OCI-LY7 (cell line): Measurements from ENCODE around the gene SPAG4. TPM values are rescaled to one million over a fixed set of nuclear protein-coding genes. Genes with fewer than 3 reads are reported as not detected.

Experiments
- BruUV-seq: library from RNA; stranded (reverse); fragments of 400-500 nt; replicated peaks from 2 replicates; lab custom pipeline; 2021; lab: Mats Ljungman, UMichigan
- CTCF ChIA-PET: fragments of 300-600 bp; sonication (Branson Sonifier 250); formaldehyde crosslinking; loops from one replicate; lab custom pipeline; 2022; ENCODE audit warnings: antibody characterized with exemption; ENCODE audit not compliant: unreplicated experiment; lab: Charles Lee
- POLR2A ChIA-PET: fragments of 300-600 bp; sonication (Branson Sonifier 250); formaldehyde crosslinking; loops from one replicate; lab custom pipeline; 2022; ENCODE audit warnings: antibody characterized with exemption; lab: Charles Lee
- DNase-seq: peaks from one replicate; pipeline ENCODE4 v3.0.0-alpha.2; 2015; ENCODE audit warnings: low spot score
- H2AFZ ChIP-seq: fragments of 200-600 bp; sonication (generic), shearing (Covaris generic); 2 replicates; pipeline ENCODE4 v1.6.1; 2014; ENCODE audit warnings: mild to moderate bottlenecking, antibody characterized with exemption, low read length, moderate library complexity
- H3K27ac ChIP-seq: fragments of 200-600 bp; sonication (generic); 2 replicates; pipeline ENCODE4 v1.5.1; 2014; ENCODE audit warnings: mixed run types, low read depth, mild to moderate bottlenecking, moderate library complexity, low read length, inconsistent platforms; ENCODE audit not compliant: poor library complexity, severe bottlenecking
- H3K36me3 ChIP-seq: fragments of 200-600 bp; sonication (generic); 2 replicates; pipeline ENCODE4 v1.6.1; 2014; ENCODE audit warnings: mild to moderate bottlenecking, antibody characterized with exemption, low read length, moderate library complexity, mixed read lengths; ENCODE audit not compliant: insufficient read depth
- H3K4me1 ChIP-seq: fragments of 200-600 bp; sonication (generic); 2 replicates; pipeline ENCODE4 v1.5.1; 2014; ENCODE audit warnings: mild to moderate bottlenecking, low read length; ENCODE audit not compliant: insufficient read depth, poor library complexity, severe bottlenecking
- H3K4me2 ChIP-seq: fragments of 200-600 bp; sonication (generic); 2 replicates; pipeline ENCODE4 v1.6.1; 2014; ENCODE audit warnings: mild to moderate bottlenecking, low read length
- H3K4me3 ChIP-seq: fragments of 200-600 bp; sonication (generic); 2 replicates; pipeline ENCODE4 v1.5.1; 2014; ENCODE audit warnings: mild to moderate bottlenecking, low read depth, low read length; ENCODE audit not compliant: poor library complexity, severe bottlenecking
- H3K79me2 ChIP-seq: fragments of 200-600 bp; sonication (generic); 2 replicates; pipeline ENCODE4 v1.6.1; 2016; ENCODE audit warnings: low read depth, mild to moderate bottlenecking, low read length, moderate library complexity, mixed read lengths; ENCODE audit not compliant: insufficient read depth
- H3K9me2 ChIP-seq: fragments of 200-600 bp; sonication (generic); 2 replicates; pipeline ENCODE4 v1.6.1; 2016; ENCODE audit warnings: mild to moderate bottlenecking, low read length, mixed read lengths; ENCODE audit not compliant: insufficient read depth
- H3K9me3 ChIP-seq: fragments of 200-600 bp; sonication (generic); 2 replicates; pipeline ENCODE4 v1.6.1; 2014; ENCODE audit warnings: mild to moderate bottlenecking, mixed run types, low read length, mixed read lengths
- H4K20me1 ChIP-seq: fragments of 200-600 bp; sonication (generic); 2 replicates; pipeline ENCODE4 v1.6.1; 2014; ENCODE audit warnings: mild to moderate bottlenecking, antibody characterized with exemption, low read length, moderate library complexity, mixed read lengths; ENCODE audit not compliant: insufficient read depth
- CTCF ChIP-seq: fragments of 200-600 bp; sonication (generic); conservative IDR thresholded peaks from 2 replicates; pipeline ENCODE4 v1.5.1; 2014; ENCODE audit warnings: mild to moderate bottlenecking, antibody characterized with exemption, low read length, moderate library complexity, mixed read lengths
- EZH2phosphoT487 ChIP-seq: fragments of 200-600 bp; sonication (generic); IDR thresholded peaks from 2 replicates; pipeline ENCODE4 v1.6.1; 2018; ENCODE audit warnings: low read depth, borderline replicate concordance, mild to moderate bottlenecking, mixed run types, antibody characterized with exemption, low read length, moderate library complexity, mixed read lengths
- intact Hi-C: fragments of 100-400 bp; cut with micrococcal nuclease; formaldehyde crosslinking; loops from one replicate; pipeline ENCODE4 v1.10.0; 2022; ENCODE audit not compliant: unreplicated experiment
- total RNA-seq, 2 experiments: library from RNA; depleted of rRNA in 1 of 2; stranded (reverse); fragments of >200 nt in 1 of 2; shearing (Covaris generic) in 1 of 2; gene quantifications; 2 replicates each; pipeline ENCODE4 v1.2.3, GENCODE V29; 2014 to 2022

Gene SPAG4
- total RNA-seq, 2 experiments from 2014 or later, result 24.7 to 64.2 TPM

DNA sequence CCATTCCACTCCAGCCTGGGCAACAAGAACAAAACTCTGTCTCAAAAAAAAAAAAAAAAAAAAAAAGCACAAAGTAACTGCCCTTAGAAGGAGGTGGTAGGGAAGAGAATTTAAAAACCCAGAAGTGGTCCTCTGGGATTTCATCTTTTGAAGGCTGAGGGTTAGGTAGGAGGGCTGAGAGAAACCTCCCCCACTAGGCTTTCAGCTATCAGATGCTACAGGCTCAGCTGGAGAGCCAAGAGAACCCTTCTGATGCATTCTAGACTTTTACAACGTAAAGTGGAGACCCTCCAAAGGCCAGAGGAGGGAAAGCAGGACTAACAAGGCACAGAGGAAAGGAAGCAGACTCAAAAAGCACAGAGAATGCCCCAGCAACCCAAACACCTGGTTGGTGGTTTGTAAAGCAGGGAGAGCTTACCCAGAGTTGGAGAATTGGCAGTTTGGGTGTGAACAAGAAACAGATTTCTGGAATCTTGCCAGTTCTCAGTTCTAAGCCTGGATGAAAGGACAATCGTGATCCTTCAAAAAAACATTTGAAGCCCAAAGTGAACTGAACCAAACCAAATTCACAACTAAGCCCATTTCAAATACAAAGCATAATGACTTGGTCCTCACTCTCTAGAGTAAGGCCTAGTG, 23.2 kb upstream of the SPAG4 start:
- no peaks in the 10 kb centered on the region for H3K9me3 ChIP-seq
- no peaks in the 10 kb centered on the region for H3K79me2 ChIP-seq
- CTCF ChIA-PET, result no interaction called here
- intact Hi-C loops, result no loop called here
- H3K4me1 ChIP-seq, result peaks cover 8% of the 10 kb centered on the region
- no TSS peak for BruUV-seq
- TF ChIP-seq EZH2phosphoT487 (no peak), CTCF (no peak)
- no peak overlapping the region for H3K27ac ChIP-seq
- H3K4me2 ChIP-seq, result 0 out of 2 replicates have a peak overlapping the region, but pooled peaks have one; percentile 10
- H3K36me3 ChIP-seq, result no peaks in the 10 kb centered on the region
- no peak overlapping the region for H3K4me3 ChIP-seq
- no peaks in the 10 kb centered on the region for H4K20me1 ChIP-seq
- H3K9me2 ChIP-seq, result no peaks in the 10 kb centered on the region
- no peak for DNase-seq
- POLR2A ChIA-PET, result interaction anchor here (0.6 to 0.7 kb wide), 4 partner anchors 28 to 515 kb away, joined by 3 to 4 read pairs (median 4); partner anchors contain the start of gene PHF20
- peak overlapping the region; percentile 40 for H2AFZ ChIP-seq

GRCh38 chr20:35595456-35595855, 20.2 kb upstream of the SPAG4 start:
- ChIA-PET CTCF (no interaction called here), POLR2A (no interaction called here)
- no TSS peak for BruUV-seq
- no peaks in the 10 kb centered on the region for H3K9me2 ChIP-seq
- H3K27ac ChIP-seq, result no peak overlapping the region
- H3K36me3 ChIP-seq, result no peaks in the 10 kb centered on the region
- peaks cover 8% of the 10 kb centered on the region for H3K4me1 ChIP-seq
- H3K79me2 ChIP-seq, result no peaks in the 10 kb centered on the region
- H3K4me3 ChIP-seq, result no peak overlapping the region
- H4K20me1 ChIP-seq, result no peaks in the 10 kb centered on the region
- H3K4me2 ChIP-seq, result no peak overlapping the region
- no peaks in the 10 kb centered on the region for H3K9me3 ChIP-seq
- no peak overlapping the region for H2AFZ ChIP-seq
- intact Hi-C loops, result no loop called here
- no peak for DNase-seq
- no peak for TF ChIP-seq EZH2phosphoT487
- no peak for TF ChIP-seq CTCF

DNA sequence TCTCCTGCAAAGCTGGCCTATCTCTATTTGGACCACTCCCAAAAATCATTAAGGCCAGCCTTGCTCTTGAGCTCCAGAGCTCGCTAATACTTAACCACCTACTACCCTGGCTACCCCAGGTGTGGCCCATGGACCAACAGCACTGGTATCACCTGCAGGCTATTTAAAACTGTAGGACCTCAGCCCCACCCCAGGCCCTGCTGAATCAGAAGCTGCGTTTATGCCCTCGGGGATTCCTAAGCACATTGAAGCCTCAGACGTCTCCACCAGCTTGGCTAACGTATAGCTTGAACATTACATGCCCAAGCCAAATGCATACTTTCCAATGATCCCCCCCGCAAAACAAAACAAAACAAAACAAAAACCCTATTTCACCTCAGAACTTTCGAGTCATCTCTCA, 19.7 kb upstream of the SPAG4 start:
- Histone ChIP-seq H3K4me3 (no peak overlapping the region), H3K36me3 (no peaks in the 10 kb centered on the region), H3K4me2 (no peak overlapping the region), H3K9me3 (no peaks in the 10 kb centered on the region), H4K20me1 (no peaks in the 10 kb centered on the region), H3K9me2 (no peaks in the 10 kb centered on the region), H3K79me2 (no peaks in the 10 kb centered on the region), H3K27ac (no peak overlapping the region), H3K4me1 (peaks cover 10% of the 10 kb centered on the region), H2AFZ (no peak overlapping the region)
- intact Hi-C loops, result no loop called here
- BruUV-seq, result no TSS peak
- DNase-seq, result no peak
- TF ChIP-seq EZH2phosphoT487, result no peak
- TF ChIP-seq CTCF, result no peak
- ChIA-PET POLR2A (no interaction called here), CTCF (no interaction called here)
